ENCODE measurements around the gene ECI1.

ECI1 gene

DNA sequence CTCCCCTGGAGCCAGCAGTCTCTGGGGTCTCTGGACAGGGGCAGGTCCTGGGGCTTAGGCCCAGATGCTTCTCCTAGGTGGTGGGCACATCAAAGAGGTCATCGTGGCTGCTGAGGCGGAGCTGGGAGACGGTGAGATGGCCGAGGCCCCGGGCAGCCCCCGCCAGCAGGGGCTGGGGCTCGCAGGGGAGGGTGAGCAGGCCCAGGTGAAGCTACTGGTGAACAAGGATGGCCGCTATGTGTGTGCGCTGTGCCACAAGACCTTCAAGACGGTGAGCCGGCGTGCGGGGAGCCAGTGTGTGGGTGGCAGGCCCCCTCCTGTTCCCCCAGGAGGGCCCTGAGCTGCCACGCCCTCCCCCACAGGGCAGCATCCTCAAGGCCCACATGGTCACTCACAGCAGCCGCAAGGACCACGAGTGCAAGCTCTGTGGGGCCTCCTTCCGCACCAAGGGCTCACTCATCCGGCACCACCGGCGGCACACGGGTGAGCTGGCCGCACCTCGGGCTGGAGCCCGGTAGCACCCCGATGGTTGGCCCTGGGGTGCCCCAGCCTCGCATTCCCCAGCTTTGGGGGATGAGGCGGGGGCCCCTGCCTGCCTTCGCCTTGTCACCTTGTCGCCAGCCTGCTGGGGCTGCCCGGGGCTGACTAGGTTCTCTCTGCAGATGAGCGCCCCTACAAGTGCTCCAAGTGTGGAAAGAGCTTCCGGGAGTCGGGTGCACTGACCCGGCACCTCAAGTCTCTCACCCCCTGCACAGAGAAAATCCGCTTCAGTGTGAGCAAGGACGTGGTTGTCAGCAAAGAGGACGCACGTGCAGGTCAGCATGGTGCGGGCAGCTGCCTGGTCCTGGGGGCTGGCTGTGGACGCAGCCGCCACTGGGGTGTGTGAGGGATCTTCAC is 19.0 kb downstream of the ECI1 start:
- no peak for DNase-seq

GRCh38 chr16:2231016-2231931 is 20.1 kb downstream of the ECI1 start:
- DNase-seq, result no peak

GRCh38 chr16:2230376-2230775 is 21.0 kb downstream of the ECI1 start:
- no peak for DNase-seq

- DNase-seq, result no peak
Observed at GRCh38 chr16:2229632-2230250, 21.6 kb downstream of the ECI1 start.

DNA sequence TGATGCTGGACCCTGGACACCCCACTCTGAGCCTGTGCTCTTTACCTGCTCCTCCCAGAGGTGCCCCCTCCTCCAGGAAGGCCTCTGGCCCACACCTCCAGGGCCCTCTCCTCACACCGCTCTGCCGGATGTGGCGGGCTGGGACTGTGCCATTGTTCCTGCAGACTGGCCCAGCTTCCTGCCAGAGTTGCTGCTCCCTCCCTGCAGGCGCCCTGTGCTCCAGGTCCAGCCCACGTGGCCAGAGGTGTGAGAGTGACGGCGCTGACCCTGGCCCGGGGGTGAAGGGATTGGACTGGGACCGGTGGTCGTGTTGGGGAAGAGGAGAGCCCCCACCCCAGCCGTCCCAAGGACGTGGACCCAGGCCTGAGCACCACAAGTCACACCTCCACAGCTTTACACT is 22.3 kb downstream of the ECI1 start:
- DNase-seq, result no peak

DNA sequence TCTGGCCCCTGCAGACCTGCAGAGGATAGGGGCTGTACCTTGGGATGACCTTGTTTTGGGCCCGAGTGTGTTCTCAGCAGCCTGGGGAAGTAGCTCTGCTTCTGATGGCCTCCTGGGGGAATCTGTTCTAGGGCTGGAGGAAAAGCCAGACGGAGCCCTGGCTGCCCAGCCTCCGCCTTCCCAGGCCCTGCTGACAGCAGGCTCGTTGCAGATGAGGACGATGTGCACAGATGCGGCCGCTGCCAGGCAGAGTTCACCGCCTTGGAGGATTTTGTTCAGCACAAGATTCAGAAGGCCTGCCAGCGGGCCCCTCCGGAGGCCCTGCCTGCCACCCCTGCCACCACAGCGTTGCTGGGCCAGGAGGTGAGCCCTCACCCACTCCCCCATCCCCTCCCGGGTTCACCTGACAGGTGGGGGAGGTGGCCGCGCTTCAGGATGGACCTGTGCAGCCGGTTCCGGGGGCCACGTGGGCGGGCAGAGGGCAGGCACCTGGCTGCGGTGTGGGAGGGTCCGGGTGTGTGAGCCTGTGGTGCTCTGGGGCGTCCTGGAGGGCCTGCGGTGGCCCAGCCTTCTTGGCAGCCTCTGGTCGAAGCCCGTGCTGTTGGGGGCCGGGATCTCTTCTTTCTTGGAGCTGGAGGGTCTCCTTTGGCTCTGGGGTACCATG is 23.1 kb downstream of the ECI1 start:
- no peak for DNase-seq

DNA sequence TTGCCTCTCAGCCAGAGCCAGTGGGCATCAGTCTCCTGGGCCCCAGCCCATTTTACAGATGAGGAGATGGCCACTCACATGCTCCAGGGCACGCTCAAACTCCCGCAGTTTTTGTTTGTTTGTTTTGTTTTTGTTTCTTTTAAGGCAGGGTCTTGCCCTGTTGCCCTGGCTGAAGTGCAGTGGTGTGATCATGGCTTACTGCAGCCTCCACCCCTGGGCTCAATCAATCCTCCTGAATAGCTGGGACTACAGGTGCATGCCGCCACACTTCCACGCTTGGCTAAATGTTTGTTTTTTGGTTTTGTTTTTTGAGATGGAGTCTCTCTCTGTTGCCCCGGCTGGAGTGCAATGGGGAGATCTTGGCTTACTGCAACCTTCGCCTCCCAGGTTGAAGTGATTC is 24.5 kb downstream of the ECI1 start:
- DNase-seq, result no peak

DNA sequence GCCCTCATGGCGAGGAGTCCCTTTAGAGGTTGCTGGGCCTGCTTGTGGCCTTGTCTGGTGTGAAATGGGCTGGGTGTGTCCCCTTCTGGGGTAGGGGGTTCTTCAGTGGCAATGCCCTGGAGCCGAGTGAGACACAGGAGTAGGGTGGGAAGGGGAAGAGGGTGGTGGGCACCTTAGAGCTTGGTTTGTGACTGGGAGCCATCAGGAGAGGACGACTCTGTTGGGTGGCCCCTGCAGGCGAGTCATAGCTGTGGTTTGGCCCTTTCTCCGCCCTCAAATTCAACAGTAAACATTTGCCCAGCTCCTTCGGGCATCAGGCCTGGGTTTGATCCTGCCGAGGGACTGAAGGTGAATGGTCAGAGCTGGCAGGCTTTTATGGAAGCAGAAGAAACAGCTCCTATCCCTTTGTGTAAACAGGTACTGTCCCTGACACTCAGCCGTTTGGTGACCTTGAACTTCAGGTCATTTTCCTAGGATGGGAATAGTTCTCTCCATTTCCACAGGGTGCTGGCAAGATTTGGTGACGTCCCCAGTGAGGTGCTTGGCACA is 25.1 kb downstream of the ECI1 start:
- DNase-seq, result no peak

GRCh38 chr16:2223942-2224486 is 27.4 kb downstream of the ECI1 start:
- DNase-seq, result peak in 1 of 2 experiments; percentile 25

DNA sequence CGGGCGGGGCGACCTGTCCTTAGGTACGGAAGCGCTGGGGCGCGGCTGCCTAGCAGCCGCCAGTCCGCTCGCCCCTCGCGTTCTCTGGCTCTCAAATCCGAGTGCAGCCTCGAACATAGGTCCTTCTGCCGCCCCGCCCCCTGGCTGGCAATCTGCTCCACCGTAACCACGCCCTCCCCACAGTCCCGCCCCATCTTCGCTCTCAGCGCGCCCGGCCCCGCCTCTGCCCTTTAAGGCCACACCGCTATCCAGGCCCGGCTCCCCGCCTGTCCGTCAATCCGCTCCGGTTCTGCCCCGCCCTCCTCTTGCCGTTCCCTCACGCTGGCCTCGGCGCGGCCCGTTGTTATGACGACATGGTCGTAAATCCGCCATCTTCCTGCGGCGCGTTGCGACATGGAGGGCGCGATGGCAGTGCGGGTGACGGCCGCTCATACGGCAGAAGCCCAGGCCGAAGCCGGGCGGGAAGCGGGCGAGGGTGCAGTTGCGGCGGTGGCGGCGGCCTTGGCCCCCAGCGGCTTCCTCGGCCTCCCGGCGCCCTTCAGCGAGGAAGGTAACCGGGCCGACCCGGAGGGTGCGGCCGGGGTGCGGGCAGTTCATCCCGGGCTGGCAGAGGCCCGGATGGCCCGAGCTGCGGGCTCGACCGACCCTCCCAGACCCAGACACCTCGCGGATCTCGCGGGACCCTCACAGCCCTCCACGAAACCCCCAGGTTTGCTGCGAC is 28.0 kb downstream of the ECI1 start, which contains the start of gene E4F1:
TSS of gene E4F1 (plus strand) at position 371 of the 721 bp plus-strand sequence. CDS start at position 394, 23 bp downstream.
- DNase-seq, result peak; percentile 94 to 99

GRCh38 chr16:2216330-2216729 is 35.1 kb downstream of the ECI1 start:
- DNase-seq, result no peak

- no peak for DNase-seq
Observed at GRCh38 chr16:2214719-2214968, 36.7 kb downstream of the ECI1 start, which contains the start of gene PGP. Gene PGP, minus strand, starts transcription at chr16:2214840. Its CDS starts 63 bp downstream, at chr16:2214777.

GRCh38 chr16:2213817-2214718 is 37.3 kb downstream of the ECI1 start:
- no peak for DNase-seq

- DNase-seq, result peak in 1 of 2 experiments; percentile 16
Observed at GRCh38 chr16:2212362-2213324, 38.7 kb downstream of the ECI1 start.

- no peak for DNase-seq
Observed at GRCh38 chr16:2211923-2212347, 39.5 kb downstream of the ECI1 start.

GRCh38 chr16:2210386-2211365 is 40.7 kb downstream of the ECI1 start, which contains the start of gene BRICD5:
Gene BRICD5, minus strand, starts transcription at chr16:2210863. Its CDS starts 30 bp downstream, at chr16:2210833.
- no peak for DNase-seq

DNA sequence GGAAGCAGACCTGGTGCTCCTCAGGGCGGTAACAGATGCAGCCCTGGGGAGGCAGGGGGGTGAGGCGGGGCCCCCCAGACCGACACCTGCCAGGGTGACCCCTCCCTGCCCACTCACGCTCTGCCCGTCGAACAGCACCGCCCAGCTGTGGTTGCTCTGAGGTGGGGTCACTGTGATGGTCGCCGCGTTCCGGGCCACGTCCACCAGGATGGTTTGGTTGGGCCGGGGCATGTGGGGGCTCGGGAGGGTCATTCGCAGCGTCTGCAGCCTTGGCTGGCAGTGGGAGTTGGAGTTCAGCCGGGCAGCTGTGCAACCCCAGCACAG is 41.4 kb downstream of the ECI1 start:
- DNase-seq, result no peak
